GM19023 (cell line): ENCODE measurements around the gene FAF2.
"Not testable (repeated sequence)": the region's sequence is repeated elsewhere in the genome, so short reads cannot be mapped to it uniquely, and the experiment has no call there.

Source experiments
- ATAC-seq: cut with Tn5 transposase; IDR thresholded peaks from one replicate; pipeline ENCODE4 v1.9.1; 2021; ENCODE audit warnings: mild to moderate bottlenecking, moderate library complexity; ENCODE audit not compliant: unreplicated experiment

FAF2 gene

DNA sequence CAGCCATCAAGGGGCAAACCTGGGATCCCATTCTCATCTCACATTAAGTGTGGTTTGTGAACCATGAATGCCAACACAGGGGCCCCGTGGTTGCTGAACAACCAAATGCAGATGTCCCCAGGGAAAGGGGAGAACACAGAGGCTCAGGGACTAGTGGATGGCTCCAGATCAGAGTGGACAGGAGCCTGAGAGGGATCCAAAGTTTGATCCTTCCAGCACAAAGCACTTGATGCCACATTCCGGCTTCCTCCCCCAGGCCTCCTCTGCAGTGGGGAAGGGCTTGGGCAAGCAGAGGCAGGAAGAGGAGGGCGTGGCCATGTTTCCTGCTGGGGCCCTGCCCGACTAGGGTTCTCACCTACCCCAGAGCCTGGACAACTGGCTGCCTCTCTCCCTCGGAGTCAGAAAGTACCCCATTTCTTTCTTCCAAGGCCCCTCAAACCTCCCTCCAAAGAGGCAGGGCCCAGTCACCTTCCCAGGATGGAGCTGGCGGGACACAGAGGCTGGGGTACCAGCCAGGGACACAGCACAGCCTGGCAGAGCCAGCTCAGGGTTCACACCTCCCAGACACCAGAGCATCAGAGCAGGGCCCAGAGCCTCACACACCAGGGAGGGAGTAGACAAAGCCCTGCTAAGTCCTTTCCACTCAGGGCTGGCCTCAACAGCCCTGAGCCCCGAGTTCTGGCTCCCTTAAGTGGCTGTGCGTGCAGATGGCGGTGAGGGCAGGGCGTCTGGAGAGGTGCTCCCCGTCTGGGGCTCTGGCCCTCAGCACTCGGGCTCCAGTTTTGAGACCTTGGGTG is 93.4 kb downstream of the FAF2 start:
- no peak for ATAC-seq

DNA sequence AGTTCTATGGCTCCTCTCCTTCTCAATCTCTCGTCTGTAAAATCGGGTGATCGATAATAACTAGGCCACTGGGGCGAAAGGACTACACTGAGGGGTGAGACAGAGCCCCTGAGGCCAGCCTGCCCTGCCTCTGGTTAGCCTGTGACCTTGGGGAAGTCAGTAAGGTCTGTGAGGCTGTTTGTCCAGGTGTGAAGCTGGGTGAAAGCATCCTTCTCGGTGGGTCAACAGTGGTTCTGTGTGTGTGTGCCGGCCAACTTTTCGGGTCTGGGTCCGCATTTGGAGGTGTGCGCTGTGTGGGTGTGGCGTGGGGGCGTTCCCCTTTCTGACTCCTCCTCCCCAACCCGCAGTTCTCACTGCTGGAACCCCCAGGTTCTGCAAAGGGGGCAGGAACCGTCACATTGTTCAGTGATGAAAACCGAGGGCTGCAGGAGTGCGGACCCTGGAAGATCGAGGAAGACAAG is 94.0 kb downstream of the FAF2 start:
- ATAC-seq: no peak

- peak; percentile 43 for ATAC-seq
Observed at GRCh38 chr5:176542596-176543427, 94.6 kb downstream of the FAF2 start.

GRCh38 chr5:176543428-176544182 is 95.4 kb downstream of the FAF2 start:
- peak; percentile 75 for ATAC-seq

DNA sequence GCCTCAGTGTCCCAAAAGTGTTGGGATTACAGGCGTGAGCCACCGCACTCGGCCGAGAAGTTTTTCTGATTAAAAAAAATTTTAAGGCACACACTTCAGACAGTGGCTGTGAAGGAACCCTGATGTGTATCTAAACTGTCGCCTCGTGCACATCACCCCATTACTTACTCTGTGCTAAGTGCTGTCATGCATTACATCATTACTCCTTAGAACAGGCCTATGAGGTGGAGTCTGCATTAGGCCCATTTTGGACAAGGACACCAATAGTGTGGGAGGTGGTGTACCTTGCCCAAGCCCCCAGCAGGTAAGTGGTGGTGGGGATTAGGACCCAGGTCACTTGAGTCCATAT is 97.2 kb downstream of the FAF2 start:
- ATAC-seq: no peak

GRCh38 chr5:176545737-176546509 is 97.7 kb downstream of the FAF2 start:
- ATAC-seq: no peak

- ATAC-seq: no peak
Observed at GRCh38 chr5:176547802-176548201, 99.6 kb downstream of the FAF2 start.

GRCh38 chr5:176548967-176549444 is 100.8 kb downstream of the FAF2 start, which contains the start of gene CDHR2:
TSS of gene CDHR2 (plus strand) at chr5:176549342. CDS start at chr5:176565353, 16,011 bp downstream.
- ATAC-seq: no peak

DNA sequence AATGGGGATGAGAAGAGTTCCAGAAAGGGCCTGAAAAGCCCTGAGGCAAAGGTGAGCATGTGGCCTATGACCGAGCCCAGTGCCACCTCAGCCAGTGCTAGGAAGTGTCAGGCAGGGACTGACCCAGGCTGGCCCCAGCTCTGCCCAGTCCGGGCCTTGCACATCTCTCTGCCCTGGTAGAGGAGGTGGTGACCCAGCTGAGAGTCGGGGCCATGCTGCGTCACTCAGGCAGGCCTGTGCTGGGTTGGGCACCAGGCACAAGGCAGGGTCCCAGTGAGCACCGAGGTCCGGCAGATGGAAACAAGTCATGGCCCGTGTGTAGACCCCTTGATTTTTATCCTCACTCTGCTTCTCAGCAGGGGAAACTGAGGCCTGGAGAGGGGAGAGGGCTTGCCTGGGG is 101.7 kb downstream of the FAF2 start:
- no peak for ATAC-seq

- no peak for ATAC-seq
Observed at GRCh38 chr5:176550275-176550831, 102.2 kb downstream of the FAF2 start.

GRCh38 chr5:176550937-176551336 is 102.8 kb downstream of the FAF2 start:
- ATAC-seq: not testable (repeated sequence)

DNA sequence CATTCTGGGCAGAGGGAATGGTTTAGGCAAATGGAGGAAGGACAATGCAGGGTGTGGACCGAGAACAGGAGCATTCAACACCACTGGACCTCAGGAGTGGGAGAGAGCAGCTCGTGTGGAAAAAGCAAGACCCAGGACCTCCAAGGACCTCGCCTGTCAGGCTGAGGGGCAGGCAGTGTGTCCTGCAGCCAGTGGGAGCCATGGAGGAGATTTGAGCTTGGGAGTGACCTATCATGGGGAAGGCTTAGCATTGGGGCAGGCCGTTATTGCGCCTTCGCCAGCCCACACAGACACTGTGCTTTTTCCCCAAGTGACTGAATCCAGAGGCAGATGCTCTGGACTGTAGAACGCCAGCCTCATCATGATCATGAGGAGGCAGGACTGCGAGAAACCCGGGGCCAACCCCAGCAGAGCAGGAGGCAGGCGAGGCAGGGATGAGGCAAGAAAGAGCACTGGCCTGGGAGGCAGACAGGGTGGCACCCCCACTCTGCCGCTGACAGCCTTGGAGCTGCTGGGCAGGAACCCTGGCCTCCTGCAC is 104.2 kb downstream of the FAF2 start:
- no peak for ATAC-seq

GRCh38 chr5:176553260-176554085 is 105.3 kb downstream of the FAF2 start:
- no peak for ATAC-seq

DNA sequence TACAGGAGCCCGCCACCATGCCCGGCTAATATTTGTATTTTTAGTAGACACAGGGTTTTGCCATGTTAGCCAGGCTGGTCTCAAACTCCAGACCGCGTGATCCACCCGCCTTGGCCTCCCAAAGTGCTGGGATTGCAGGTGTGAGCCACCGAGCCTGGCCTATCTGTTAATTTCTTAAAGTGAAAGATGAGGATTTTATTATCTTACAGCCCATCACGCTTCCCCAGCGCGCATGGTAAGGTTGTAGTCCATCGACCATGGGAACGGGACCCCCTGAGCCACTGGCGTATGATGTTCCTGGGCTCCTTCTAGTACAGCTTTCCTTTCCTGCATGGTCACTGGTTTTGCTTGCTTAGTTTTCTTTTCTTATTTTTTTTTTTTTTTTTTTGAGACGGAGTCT is 109.7 kb downstream of the FAF2 start:
- no peak for ATAC-seq
